Measurements from ENCODE around the gene ITPK1. TPM values are rescaled to one million over a fixed set of nuclear protein-coding genes. Genes with fewer than 3 reads are reported as not detected.
A peak's percentile ranks its signal among the peaks of the same experiment; 100 is the strongest.

The ITPK1 gene
- total RNA-seq, 1 experiment from 2014 or later, result 37.7 TPM

DNA sequence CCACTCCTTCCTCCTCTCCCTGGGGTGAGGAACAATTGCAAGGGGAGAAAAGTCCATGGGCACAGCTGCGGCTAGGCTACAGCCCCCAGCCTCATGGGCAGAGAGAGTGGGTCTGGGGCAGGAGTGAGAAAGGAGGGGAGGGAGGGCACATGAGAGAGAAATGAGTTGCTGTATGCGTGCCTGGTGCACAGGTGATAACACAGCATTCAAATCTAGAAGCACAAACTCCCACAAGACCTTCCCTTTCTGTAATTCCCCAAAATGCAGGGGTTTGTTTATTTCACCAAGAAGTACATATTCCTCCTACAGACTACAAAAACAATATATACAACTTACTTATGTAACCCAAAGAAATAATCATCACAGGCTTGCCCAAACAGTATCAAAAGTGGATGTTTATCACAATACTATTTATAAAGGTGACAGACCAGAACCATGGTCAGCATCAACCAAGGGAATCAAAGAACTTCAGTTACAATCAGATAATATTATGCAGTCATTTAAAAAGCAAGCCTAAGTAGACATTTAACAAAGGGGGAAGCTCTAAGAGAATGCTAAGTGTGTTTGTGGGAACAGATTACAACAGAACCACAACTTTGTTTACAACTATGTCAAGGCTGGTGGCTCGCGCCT, 54.2 kb downstream of the ITPK1 start:
- H3K4me3 ChIP-seq, result no peak overlapping the region
- H3K36me3 ChIP-seq, result no peaks in the 10 kb centered on the region
- no peak for DNase-seq
- no peaks in the 10 kb centered on the region for H3K27me3 ChIP-seq
- H3K9me3 ChIP-seq, result no peaks in the 10 kb centered on the region

DNA sequence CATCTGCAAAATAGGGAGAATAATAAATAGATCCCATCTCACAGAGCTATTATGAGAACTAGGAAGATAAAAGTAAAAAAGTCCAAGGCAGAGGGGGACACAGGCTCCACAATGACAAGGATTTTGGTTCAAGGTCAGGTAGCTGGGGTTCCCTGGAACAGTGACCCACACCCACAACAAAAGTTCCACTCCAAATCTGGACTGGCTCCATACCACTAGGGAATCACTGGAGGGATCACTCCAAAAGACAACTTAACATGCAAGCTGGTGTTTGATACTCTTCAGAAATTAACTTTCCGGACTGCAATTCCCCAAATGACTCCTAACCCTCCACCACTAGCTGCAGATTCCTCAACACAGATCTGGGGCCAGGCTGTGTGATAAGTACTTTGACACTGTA, 54.9 kb downstream of the ITPK1 start:
- no peak overlapping the region for H3K4me3 ChIP-seq
- no peaks in the 10 kb centered on the region for H3K27me3 ChIP-seq
- no peaks in the 10 kb centered on the region for H3K9me3 ChIP-seq
- no peaks in the 10 kb centered on the region for H3K36me3 ChIP-seq
- DNase-seq, result no peak

DNA sequence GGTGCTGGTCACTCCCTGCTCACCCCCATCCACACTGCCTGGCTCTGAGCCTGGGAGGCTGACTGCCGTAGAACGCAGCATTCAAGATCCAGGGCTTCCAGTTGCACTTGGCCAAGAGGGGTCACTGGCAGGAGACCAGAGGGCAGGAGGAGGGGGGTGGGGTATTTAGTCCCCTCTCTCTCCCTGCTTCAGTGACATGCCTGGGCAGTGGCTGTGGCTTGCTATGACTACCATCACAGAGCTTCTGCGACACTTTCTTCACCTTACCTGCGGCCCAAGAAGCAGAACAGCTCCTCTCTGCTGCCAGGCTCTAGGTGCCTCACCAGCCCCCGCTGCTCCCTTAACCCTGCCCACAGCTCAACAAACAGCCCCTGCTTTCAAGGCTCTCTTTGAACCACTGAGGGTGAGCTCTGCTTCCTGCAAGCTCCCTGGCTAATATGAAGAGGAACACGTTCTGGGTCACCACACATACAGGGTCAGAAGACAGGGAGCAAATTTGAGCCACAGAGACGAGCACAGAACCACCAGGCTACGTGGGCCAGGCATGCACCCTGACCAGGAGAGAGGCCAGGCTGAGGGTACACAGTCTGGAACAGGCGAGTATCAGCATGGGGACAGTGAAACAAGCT, 55.7 kb downstream of the ITPK1 start:
- no peak overlapping the region for H3K4me3 ChIP-seq
- no peak for DNase-seq
- no peaks in the 10 kb centered on the region for H3K36me3 ChIP-seq
- no peaks in the 10 kb centered on the region for H3K27me3 ChIP-seq
- no peaks in the 10 kb centered on the region for H3K9me3 ChIP-seq

DNA sequence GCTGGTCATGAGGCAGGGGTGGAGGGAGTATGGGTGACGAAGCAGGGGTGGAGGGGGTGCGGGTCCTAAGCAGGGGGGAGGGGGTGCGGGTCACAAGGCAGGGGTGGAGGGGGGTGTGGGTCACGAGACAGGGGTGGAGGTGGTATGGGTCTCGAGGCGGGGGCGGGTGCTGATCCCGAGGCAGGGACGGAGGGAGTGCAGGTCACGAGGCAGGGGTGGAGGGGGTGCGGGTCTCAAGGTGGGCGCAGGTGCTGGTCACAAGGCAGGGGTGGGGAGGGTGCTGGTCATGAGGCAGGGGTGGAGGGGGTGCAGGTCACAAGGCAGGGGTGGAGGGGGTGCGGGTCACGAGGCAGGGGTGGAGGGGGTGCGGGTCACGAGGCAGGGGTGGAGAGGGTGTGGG, 56.5 kb downstream of the ITPK1 start:
- Histone ChIP-seq H3K4me3 (no peak overlapping the region), H3K9me3 (no peaks in the 10 kb centered on the region), H3K36me3 (no peaks in the 10 kb centered on the region), H3K27me3 (no peaks in the 10 kb centered on the region)
- no peak for DNase-seq

DNA sequence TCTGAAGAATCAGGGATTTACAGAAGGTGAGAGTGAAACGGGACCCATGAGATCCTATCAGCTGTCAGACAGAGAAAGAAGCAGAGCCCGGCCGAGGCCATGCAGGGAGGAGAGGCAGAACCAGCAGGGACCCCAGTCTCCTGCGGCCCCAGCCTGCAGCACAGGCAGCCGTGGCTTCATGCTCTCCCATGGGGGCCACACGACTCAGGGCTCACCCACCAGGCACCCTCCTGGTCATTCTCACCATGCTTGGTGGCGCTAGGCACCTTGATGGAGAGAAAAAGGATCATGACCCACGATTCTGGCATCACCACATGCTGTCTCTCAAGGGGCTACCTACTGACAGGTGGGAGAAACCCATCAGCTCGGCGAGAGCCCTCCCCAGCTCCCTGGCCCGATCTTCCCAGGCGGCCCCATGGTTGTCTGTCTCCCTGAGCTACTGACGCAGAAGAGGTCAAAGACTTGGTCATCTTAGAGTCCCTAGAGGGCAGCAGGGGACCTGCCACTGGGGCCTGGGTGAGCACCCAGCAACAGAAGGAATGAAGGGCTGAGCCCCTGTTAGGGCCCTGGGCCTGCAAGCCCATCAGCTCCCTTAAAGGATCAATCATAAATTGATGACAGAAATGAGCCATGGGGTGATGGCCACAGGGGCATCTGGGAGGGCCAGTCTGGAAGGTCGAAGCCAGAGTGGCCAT, 58.0 kb downstream of the ITPK1 start:
- Histone ChIP-seq H3K4me3 (no peak overlapping the region), H3K9me3 (no peaks in the 10 kb centered on the region), H3K27me3 (no peaks in the 10 kb centered on the region), H3K36me3 (no peaks in the 10 kb centered on the region)
- DNase-seq, result no peak

DNA sequence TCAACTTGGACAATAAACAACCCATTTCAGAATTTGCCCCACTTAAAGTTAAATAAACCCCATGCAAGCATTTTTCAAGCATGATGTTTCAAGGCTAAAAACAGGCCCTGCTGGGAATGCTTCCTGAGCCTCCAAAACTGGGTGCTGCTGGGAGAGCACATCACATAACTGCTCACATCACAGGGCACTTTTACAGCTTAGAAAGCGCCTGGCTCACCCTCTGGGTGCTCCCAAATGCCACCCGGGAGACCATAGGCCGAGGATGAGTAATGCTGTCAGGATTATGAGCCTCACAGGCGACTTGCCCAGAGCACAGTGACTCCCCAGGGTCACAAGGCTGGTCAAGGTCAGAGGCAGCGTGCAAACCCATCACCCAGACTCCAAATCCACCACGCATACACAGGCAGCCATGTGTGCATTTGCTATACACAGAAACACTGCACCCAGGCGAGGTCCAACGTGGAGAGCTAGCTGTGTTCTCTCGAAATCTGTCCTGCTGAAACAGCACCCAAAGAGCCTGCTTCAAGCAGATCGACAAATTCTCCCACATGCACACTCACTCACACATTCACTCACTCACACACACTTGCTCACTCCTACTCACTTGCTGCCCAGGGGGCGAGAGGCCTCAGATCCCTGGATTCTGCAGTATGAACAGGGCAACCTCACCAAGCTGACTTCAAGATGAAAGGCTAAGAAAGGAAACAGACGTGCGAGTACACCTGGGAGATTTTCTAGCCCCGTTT, 58.7 kb downstream of the ITPK1 start:
- DNase-seq, result peak; percentile 58
- no peak overlapping the region for H3K4me3 ChIP-seq
- H3K9me3 ChIP-seq, result no peaks in the 10 kb centered on the region
- no peaks in the 10 kb centered on the region for H3K36me3 ChIP-seq
- no peaks in the 10 kb centered on the region for H3K27me3 ChIP-seq

DNA sequence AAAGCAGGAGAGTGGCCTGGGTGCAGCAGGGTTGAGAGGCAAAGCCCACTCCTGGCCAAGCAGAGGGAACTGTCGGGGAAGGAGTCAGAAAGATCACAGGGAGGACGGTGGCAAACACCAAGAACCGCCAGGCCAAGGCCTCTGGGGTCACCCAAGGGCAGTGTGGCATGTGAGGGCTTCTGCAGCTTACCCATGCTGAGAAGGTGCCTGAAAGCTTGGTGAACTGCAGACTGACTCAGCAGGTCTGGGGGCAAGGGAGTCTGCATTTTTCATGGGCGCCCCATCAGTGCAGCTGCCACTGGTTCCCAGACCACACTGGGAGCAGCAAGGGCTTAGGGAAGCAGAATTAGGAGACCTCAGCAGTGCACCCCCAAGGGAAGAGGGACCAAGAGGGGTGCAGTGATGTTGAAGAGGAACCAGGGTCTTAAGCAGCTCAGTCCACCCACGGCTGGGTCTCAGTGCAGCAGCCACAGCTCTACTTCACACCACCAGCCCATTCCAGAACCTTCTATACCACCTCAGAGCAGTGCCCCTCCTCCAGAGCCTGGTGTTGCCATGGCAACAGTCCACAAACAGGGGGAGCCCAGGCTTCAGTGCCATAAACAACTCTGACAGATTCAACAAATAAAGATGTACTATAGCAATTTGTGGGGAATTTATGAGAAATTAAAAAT, 59.4 kb downstream of the ITPK1 start:
- H3K27me3 ChIP-seq, result no peaks in the 10 kb centered on the region
- no peak overlapping the region for H3K4me3 ChIP-seq
- no peaks in the 10 kb centered on the region for H3K36me3 ChIP-seq
- DNase-seq, result no peak
- H3K9me3 ChIP-seq, result no peaks in the 10 kb centered on the region

DNA sequence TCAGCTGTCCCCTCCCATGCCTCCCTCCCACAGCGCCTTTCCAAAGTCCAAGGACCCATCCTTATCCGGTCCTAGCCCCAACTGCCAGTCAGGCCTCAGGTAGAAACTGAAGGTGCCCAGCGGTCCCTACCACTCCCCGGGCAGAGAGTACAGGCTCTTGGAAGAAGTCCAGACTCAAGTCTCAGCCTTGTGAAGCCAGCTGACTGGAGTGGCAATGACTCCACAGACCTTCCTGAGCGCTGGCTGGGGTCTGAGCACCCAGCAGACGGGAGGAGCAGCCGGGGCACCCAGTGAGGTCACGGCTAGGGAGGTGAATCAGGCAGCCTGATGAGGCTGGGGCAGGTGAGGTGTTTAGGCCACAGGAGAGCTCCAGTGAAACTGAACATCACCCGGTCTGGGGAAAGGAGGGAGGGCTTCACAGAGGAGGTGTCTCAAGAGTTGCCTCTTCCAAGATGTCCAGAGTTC, 60.0 kb downstream of the ITPK1 start:
- Histone ChIP-seq H3K36me3 (no peaks in the 10 kb centered on the region), H3K9me3 (no peaks in the 10 kb centered on the region)
- DNase-seq, result no peak

DNA sequence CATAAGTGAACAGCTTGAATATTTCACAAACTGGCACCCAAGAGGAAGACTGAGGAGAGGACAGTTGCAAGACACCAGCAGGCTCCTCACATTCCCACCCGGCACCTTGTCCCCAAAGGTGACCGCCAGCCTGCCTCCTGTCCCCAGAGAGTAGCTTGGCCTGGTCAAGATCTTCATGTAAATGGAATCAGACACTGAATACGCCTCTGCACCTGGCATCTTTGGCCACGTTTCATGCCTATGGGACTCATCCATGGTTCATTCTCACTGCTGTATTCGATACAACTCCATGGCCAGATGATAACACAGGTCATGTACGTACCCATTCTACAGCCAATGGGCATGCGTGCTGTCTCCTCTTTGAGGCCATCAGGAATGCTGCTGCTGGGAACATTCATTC, 60.8 kb downstream of the ITPK1 start:
- H3K9me3 ChIP-seq, result no peaks in the 10 kb centered on the region
- no peaks in the 10 kb centered on the region for H3K27me3 ChIP-seq
- H3K4me3 ChIP-seq, result no peak overlapping the region
- no peaks in the 10 kb centered on the region for H3K36me3 ChIP-seq
- no peak for DNase-seq

More for the DNA sequence above, 60.0 kb downstream of the ITPK1 start:
- H3K4me3 ChIP-seq, result no peak overlapping the region
- H3K27me3 ChIP-seq, result no peaks in the 10 kb centered on the region

DNA sequence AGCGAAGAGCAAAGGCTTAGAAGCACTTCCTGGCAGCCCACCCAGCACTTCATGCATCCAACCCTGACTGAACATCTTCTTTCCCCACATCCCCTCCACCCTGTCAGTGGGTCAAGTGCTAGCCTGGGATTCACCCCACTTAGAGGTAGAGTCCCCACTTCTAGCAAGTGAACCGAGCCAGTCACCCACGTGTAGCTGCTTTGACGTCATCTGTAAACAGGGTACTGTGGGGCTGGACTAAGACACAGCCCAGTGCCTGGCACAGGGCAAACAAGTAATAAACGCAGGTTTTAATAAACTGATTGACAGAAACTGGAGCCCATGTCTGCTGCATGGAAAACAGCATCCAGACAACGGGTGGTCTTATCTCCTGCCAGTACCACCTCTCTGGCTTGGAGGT, 61.7 kb downstream of the ITPK1 start:
- no peak for DNase-seq
- no peak overlapping the region for H3K4me3 ChIP-seq
- H3K36me3 ChIP-seq, result no peaks in the 10 kb centered on the region
- H3K27me3 ChIP-seq, result no peaks in the 10 kb centered on the region
- no peaks in the 10 kb centered on the region for H3K9me3 ChIP-seq

DNA sequence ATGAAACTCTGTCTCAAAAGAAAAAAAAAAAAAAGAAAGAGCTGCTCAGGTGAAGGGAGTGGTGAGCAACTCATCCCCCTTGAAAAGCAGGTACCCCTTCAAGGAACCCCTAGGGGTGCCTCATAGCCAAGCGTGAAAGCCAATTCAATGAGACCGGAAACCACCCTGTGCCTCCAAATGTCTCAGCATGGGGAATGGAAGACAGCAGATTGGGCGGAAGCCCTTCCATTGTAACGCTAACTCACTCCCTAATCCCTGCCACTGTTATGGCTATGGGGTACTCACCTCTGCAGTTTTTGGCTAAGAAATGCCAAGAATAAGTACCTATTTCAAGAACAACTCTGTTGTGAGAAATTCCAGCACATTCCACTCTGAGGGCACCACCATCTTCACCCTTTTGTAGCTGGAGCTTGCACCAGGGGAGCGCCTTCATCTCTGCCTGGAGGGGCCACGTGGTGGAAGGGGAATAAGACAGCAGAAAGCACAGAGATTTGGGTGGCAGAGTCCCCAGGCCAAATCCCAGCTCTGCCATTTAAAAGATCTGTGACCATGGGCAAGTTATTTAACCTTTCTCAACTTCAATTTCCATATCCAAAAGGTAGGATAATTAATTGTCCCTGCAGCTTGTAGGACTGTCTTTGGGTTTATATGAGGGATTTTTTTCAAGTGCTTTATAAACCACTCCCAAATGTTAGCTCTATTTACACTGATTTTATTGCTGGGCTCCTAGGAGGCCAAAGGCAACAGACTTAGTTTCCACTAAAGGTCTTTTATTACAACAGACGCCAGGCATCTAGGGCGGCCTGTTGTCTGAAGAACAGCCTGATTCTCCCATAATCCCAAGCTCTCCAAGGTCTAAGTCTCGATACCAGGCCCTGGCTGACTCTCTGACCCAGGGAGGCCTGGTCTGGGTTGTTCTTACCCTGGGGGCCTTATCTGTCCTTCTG, 63.9 kb downstream of the ITPK1 start:
- no peaks in the 10 kb centered on the region for H3K27me3 ChIP-seq
- no peaks in the 10 kb centered on the region for H3K9me3 ChIP-seq
- no peak for DNase-seq
- no peaks in the 10 kb centered on the region for H3K36me3 ChIP-seq
- no peak overlapping the region for H3K4me3 ChIP-seq

DNA sequence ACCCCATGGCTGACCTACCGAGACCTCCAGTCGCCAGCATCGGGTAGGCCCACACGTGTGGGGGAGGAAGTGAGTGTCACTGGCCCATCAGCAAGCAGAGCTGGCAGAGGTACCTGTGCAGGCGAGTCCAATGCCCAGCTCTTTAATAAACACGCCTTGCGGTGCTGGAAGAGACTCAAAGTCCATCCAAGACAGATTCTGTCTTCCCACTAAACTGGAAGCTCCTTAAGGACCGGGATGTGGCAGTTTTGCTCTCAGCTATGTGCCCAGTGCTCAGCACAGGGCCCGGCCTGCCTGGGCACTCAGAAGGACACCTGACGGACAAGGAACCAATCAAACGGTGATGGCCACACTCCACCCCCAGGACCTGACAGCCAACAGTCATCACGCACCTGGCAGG, 65.0 kb downstream of the ITPK1 start:
- no peak for DNase-seq
- H3K9me3 ChIP-seq, result no peaks in the 10 kb centered on the region
- no peaks in the 10 kb centered on the region for H3K27me3 ChIP-seq
- no peaks in the 10 kb centered on the region for H3K36me3 ChIP-seq
- H3K4me3 ChIP-seq, result no peak overlapping the region

DNA sequence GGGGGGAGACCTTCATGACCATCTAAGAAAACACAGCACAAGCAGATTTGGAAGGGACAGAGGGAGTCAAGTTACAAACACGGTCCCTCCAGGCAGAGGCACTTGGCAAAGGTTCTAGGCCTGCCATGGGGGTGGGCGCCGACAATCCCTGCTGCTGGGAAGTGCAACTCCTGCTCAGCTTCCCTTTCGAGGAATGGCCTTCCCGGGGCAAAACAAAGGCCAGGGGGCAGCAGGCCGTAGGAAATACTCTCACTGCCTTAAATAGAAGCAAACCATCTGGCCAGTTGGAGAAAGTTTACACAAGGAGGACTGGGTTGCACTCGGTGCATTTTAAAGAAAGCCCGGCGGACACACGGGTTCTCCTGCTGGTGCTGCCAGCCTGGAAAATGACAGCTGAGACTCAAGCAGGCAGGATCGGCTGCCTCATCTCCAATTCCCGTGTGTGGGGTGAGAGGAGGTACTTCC, 65.8 kb downstream of the ITPK1 start:
- no peaks in the 10 kb centered on the region for H3K9me3 ChIP-seq
- DNase-seq, result no peak
- H3K36me3 ChIP-seq, result no peaks in the 10 kb centered on the region
- no peaks in the 10 kb centered on the region for H3K27me3 ChIP-seq
- H3K4me3 ChIP-seq, result no peak overlapping the region

DNA sequence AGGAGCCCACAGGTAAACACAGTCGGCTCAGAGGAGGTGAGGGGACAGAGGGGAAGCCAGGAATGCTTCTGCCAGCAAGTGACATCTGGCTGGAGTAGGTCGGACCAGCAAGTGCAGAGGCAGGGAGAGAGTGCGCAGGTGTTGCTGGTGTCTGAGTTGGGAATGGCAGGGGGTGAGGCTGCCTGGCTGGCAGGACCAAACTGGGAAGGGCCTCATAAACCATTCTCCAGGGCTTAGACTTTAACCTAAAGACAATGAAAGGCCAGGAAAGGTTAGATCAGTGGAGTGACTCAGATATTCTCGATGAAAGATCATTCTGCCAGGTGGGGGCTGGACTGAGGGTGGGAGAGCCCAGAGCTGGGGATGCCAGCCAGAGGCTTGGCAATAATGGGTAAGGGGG, 66.4 kb downstream of the ITPK1 start:
- Histone ChIP-seq H3K9me3 (no peaks in the 10 kb centered on the region), H3K36me3 (no peaks in the 10 kb centered on the region), H3K4me3 (no peak overlapping the region), H3K27me3 (no peaks in the 10 kb centered on the region)
- DNase-seq, result no peak

DNA sequence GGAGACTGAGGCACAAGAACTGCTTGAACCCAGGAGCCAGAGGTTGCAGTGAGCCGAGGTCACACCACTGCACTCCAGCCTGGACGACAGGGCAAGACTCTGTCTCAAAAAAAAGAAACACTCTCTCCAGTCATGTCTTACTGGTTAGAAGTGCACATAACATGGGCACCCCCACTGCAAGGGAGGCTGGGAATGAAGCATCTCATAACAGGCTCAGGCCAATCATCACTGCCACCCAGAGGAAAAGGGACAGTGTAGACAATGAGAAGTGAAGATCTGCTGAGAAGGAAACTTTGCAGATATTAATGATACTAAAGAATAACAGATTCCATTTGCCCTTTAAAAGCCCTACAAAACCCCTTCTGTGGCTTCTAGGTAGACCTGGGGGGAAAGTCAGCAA, 66.9 kb downstream of the ITPK1 start:
- no peaks in the 10 kb centered on the region for H3K36me3 ChIP-seq
- no peak overlapping the region for H3K4me3 ChIP-seq
- no peaks in the 10 kb centered on the region for H3K27me3 ChIP-seq
- no peaks in the 10 kb centered on the region for H3K9me3 ChIP-seq
- DNase-seq, result no peak

DNA sequence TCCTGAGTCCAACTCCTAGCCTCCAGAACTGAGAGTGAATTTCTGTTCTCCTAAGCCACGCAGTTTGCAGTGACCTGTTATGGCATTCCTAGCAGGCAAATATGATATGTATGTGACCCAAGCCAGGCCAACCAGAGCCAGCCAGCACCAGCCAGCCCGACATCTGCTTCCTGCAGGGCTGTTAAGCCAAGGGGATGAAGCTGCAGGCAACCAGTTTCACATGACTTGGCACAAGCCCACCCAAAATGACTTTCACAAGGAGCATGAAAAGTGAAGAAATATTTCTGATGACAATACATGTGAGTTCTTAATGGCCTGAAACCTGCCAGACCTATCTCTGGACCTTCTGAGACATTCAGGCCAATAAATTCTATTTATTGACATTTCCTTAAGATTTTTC, 68.1 kb downstream of the ITPK1 start:
- Histone ChIP-seq H3K27me3 (no peaks in the 10 kb centered on the region), H3K4me3 (no peak overlapping the region), H3K9me3 (no peaks in the 10 kb centered on the region), H3K36me3 (no peaks in the 10 kb centered on the region)
- DNase-seq, result peak; percentile 49
